Glutamatergic neuron (in vitro differentiated cells): ENCODE measurements around the gene TBPL1. TPM values are rescaled to one million over a fixed set of nuclear protein-coding genes. Genes with fewer than 3 reads are reported as not detected.

Experiments
- DNase-seq: peaks from one replicate; pipeline ENCODE4 v3.0.0; 2022
- H3K27ac Mint-ChIP-seq: one replicate; pipeline ENCODE4 v1.8.0; 2020; ENCODE audit warnings: mild to moderate bottlenecking, mixed read lengths, inconsistent platforms; ENCODE audit not compliant: unreplicated experiment
- H3K27me3 Mint-ChIP-seq: one replicate; pipeline ENCODE4 v1.8.0; 2020; ENCODE audit warnings: mild to moderate bottlenecking, moderate library complexity, mixed read lengths, inconsistent platforms; ENCODE audit not compliant: unreplicated experiment
- H3K36me3 Mint-ChIP-seq: one replicate; pipeline ENCODE4 v1.8.0; 2020; ENCODE audit warnings: mild to moderate bottlenecking, mixed read lengths, inconsistent platforms; ENCODE audit not compliant: unreplicated experiment
- H3K4me1 Mint-ChIP-seq: one replicate; pipeline ENCODE4 v1.8.0; 2020; ENCODE audit warnings: mild to moderate bottlenecking, low read depth, mixed read lengths, inconsistent platforms; ENCODE audit not compliant: unreplicated experiment
- H3K4me3 Mint-ChIP-seq: one replicate; pipeline ENCODE4 v1.8.0; 2020; ENCODE audit warnings: mild to moderate bottlenecking, mixed read lengths, inconsistent platforms; ENCODE audit not compliant: unreplicated experiment
- H3K9me3 Mint-ChIP-seq: one replicate; pipeline ENCODE4 v1.8.0; 2020; ENCODE audit warnings: mild to moderate bottlenecking, moderate library complexity, mixed read lengths, inconsistent platforms; ENCODE audit not compliant: unreplicated experiment
- CTCF ChIP-seq: fragments of 200-600 bp; sonication (generic); IDR thresholded peaks from one replicate; pipeline ENCODE4 v1.5.0; 2021; ENCODE audit not compliant: partially characterized antibody, unreplicated experiment
- total RNA-seq: library from RNA; stranded (reverse); fragmentation: NEBNext Ultra II Directional; extraction: Animal tissue kit (Norgen Biotek cat#: 25700); gene quantifications from one replicate; pipeline ENCODE4 v1.2.1, GENCODE V29; 2021; ENCODE audit not compliant: unreplicated experiment

TBPL1 gene
- total RNA-seq, 1 donor from 2014 or later: 156 TPM

- H3K36me3 Mint-ChIP-seq: no peaks in the 10 kb centered on the region
- no peak overlapping the region for H3K27ac Mint-ChIP-seq
- TF ChIP-seq CTCF: no peak
- H3K9me3 Mint-ChIP-seq: peaks cover 2% of the 10 kb centered on the region
- no peaks in the 10 kb centered on the region for H3K27me3 Mint-ChIP-seq
- DNase-seq: no peak
- H3K4me1 Mint-ChIP-seq: peaks cover 3% of the 10 kb centered on the region
- no peak overlapping the region for H3K4me3 Mint-ChIP-seq
Observed at GRCh38 chr6:134007077-134007476, 54.1 kb downstream of the TBPL1 start.

GRCh38 chr6:134009876-134010275 is 56.9 kb downstream of the TBPL1 start:
- Mint-ChIP-seq H3K4me1 (no peaks in the 10 kb centered on the region), H3K9me3 (peaks cover 2% of the 10 kb centered on the region), H3K4me3 (no peak overlapping the region), H3K27me3 (no peaks in the 10 kb centered on the region), H3K27ac (no peak overlapping the region), H3K36me3 (no peaks in the 10 kb centered on the region)
- no peak for DNase-seq
- TF ChIP-seq CTCF: no peak

GRCh38 chr6:134010400-134010799 is 57.4 kb downstream of the TBPL1 start:
- Mint-ChIP-seq H3K27ac (no peak overlapping the region), H3K27me3 (no peaks in the 10 kb centered on the region), H3K9me3 (peaks cover 2% of the 10 kb centered on the region), H3K36me3 (no peaks in the 10 kb centered on the region), H3K4me1 (no peaks in the 10 kb centered on the region), H3K4me3 (no peak overlapping the region)
- TF ChIP-seq CTCF: no peak
- no peak for DNase-seq

GRCh38 chr6:134010974-134011373 is 58.0 kb downstream of the TBPL1 start:
- no peaks in the 10 kb centered on the region for H3K4me1 Mint-ChIP-seq
- H3K9me3 Mint-ChIP-seq: no peaks in the 10 kb centered on the region
- TF ChIP-seq CTCF: no peak
- no peaks in the 10 kb centered on the region for H3K36me3 Mint-ChIP-seq
- no peak for DNase-seq
- no peak overlapping the region for H3K4me3 Mint-ChIP-seq
- no peak overlapping the region for H3K27ac Mint-ChIP-seq
- no peaks in the 10 kb centered on the region for H3K27me3 Mint-ChIP-seq

GRCh38 chr6:134014588-134015137 is 61.6 kb downstream of the TBPL1 start:
- TF ChIP-seq CTCF: no peak
- Mint-ChIP-seq H3K4me1 (no peaks in the 10 kb centered on the region), H3K27me3 (peaks cover 2% of the 10 kb centered on the region), H3K36me3 (no peaks in the 10 kb centered on the region), H3K9me3 (no peaks in the 10 kb centered on the region), H3K4me3 (no peak overlapping the region), H3K27ac (no peak overlapping the region)
- no peak for DNase-seq
